Suprapubic skin (tissue), 3 donors: ENCODE results near the gene PRKACA.

Experiments
- CTCF ChIP-seq, 2 donors: fragments of 200-600 bp in 1 of 2; fragments of 450-650 bp in 1 of 2; sonication (generic) in 1 of 2; IDR thresholded peaks; one replicate each; pipeline ENCODE4 v1.5.1; 2016 to 2019; ENCODE audit warnings: antibody characterized with exemption in 2 of 2, mild to moderate bottlenecking in 1 of 2, moderate library complexity in 1 of 2
- POLR2A ChIP-seq, 2 donors: fragments of 450-650 bp; IDR thresholded peaks; one replicate each; pipeline ENCODE4 v1.6.1; 2017; ENCODE audit warnings: antibody characterized with exemption in 2 of 2, mild to moderate bottlenecking in 2 of 2, moderate library complexity in 2 of 2

- TF ChIP-seq CTCF (IDR thresholded peaks at IDR 0.05) (no peak), POLR2A (IDR thresholded peaks at IDR 0.05) (no peak)
Measured at GRCh38 chr19:14101003-14101545, 16.5 kb downstream of the PRKACA start.
